ENCODE measurements around the gene CLMP. TPM values are rescaled to one million over a fixed set of nuclear protein-coding genes. Genes with fewer than 3 reads are reported as not detected.
"Not testable (repeated sequence)": the region's sequence is repeated elsewhere in the genome, so short reads cannot be mapped to it uniquely, and the experiment has no call there.

Gene CLMP
- total and polyA plus RNA-seq, 2 donors (not counting 3 experiments of a cell fraction or from before 2014, with no cell fraction given) = 0.03 to 0.18 TPM

- POLR2A ChIA-PET = no interaction called here
These were observed 42.1 kb downstream of the CLMP start for GRCh38 chr11:123152951-123153350.

GRCh38 chr11:123152346-123152745 lies 42.7 kb downstream of the CLMP start:
- H3K27ac ChIP-seq (ENCODE audit: insufficient read depth, low read depth, low read length); BruUV-seq (replicated peaks); POLR2A ChIA-PET; H3K79me2 ChIP-seq (ENCODE audit: control insufficient read depth, insufficient read depth, low read length); H2AFZ ChIP-seq (ENCODE audit: low read depth, low read length); H3K9me3 ChIP-seq (replicated peaks; ENCODE audit: control insufficient read depth, insufficient read depth, low read length); DNase-seq (ENCODE audit: low read depth, low spot score); H3K4me1 ChIP-seq (ENCODE audit: control insufficient read depth, extremely low read depth, insufficient read depth, low read length); H4K20me1 ChIP-seq (replicated peaks; ENCODE audit: control insufficient read depth, extremely low read depth, insufficient read depth, low read length); H3K9ac ChIP-seq (replicated peaks; ENCODE audit: extremely low read depth, insufficient read depth, low read length); dilution Hi-C loops (cut with MboI; ENCODE audit: extremely low pct_ligation_motif_present, low sequenced_read_pairs); H3K4me2 ChIP-seq (ENCODE audit: insufficient read depth, low read length); H3K36me3 ChIP-seq (ENCODE audit: control insufficient read depth in 2 of 2, extremely low read depth in 1 of 2, insufficient read depth in 2 of 2, low read length in 2 of 2); H3K9me1 ChIP-seq (replicated peaks; ENCODE audit: control insufficient read depth, extremely low read depth, insufficient read depth, low read length); intact Hi-C loops (cut with micrococcal nuclease); H3K4me3 ChIP-seq (replicated peaks in 1 of 3; ENCODE audit: insufficient read depth in 1 of 3, low read depth in 1 of 3, low read length in 3 of 3); FAIRE-seq; H3K27me3 ChIP-seq (ENCODE audit: control insufficient read depth in 2 of 2, insufficient read depth in 2 of 2, low read length in 2 of 2): not testable (repeated sequence)
- CTCF ChIA-PET = interaction anchor here (0.6 to 3.1 kb wide), 10 partner anchors 11 to 1904 kb away, joined by 3 to 9 read pairs (median 3); no protein-coding TSS in a partner anchor

More at GRCh38 chr11:123152951-123153350, 42.1 kb downstream of the CLMP start:
- H3K9ac ChIP-seq (replicated peaks; ENCODE audit: extremely low read depth, insufficient read depth, low read length) = no peak overlapping the region
- H3K9me1 ChIP-seq (replicated peaks; ENCODE audit: control insufficient read depth, extremely low read depth, insufficient read depth, low read length) = no peaks in the 10 kb centered on the region
- no peaks in the 10 kb centered on the region for H3K9me3 ChIP-seq (replicated peaks; ENCODE audit: control insufficient read depth, insufficient read depth, low read length)
- no peak overlapping the region for H3K4me2 ChIP-seq (ENCODE audit: insufficient read depth, low read length)
- intact Hi-C loops (cut with micrococcal nuclease) = no loop called here
- H2AFZ ChIP-seq (ENCODE audit: low read depth, low read length) = no peak overlapping the region
- H3K27me3 ChIP-seq (ENCODE audit: control insufficient read depth in 2 of 2, insufficient read depth in 2 of 2, low read length in 2 of 2) = no peaks in the 10 kb centered on the region
- no peaks in the 10 kb centered on the region for H3K79me2 ChIP-seq (ENCODE audit: control insufficient read depth, insufficient read depth, low read length)
- H4K20me1 ChIP-seq (replicated peaks; ENCODE audit: control insufficient read depth, extremely low read depth, insufficient read depth, low read length) = no peaks in the 10 kb centered on the region
- no peak for DNase-seq (ENCODE audit: low read depth, low spot score)
- CTCF ChIA-PET = interaction anchor here (0.6 to 3.1 kb wide), 10 partner anchors 10 to 1905 kb away, joined by 3 to 9 read pairs (median 4); no protein-coding TSS in a partner anchor
- no peak overlapping the region for H3K4me3 ChIP-seq (replicated peaks in 1 of 3; ENCODE audit: insufficient read depth in 1 of 3, low read depth in 1 of 3, low read length in 3 of 3)
- H3K4me1 ChIP-seq (ENCODE audit: control insufficient read depth, extremely low read depth, insufficient read depth, low read length) = no peaks in the 10 kb centered on the region
- TF ChIP-seq MYC (IDR thresholded peaks at IDR 0.05; ENCODE audit: low read depth, low read length) (no peak), POLR2A (IDR thresholded peaks at IDR 0.05; ENCODE audit: low read depth, low read length) (no peak), POLR2AphosphoS5 (IDR thresholded peaks at IDR 0.05; ENCODE audit: insufficient read depth, low read depth, low read length) (no peak), FOS (IDR thresholded peaks at IDR 0.05; ENCODE audit: borderline replicate concordance, insufficient read depth, low read length) (no peak), GATA2 (IDR thresholded peaks at IDR 0.05; ENCODE audit: insufficient read depth, insufficient read length, low read depth, low read length) (no peak), MAX (IDR thresholded peaks at IDR 0.05; ENCODE audit: insufficient read depth, insufficient read length) (no peak), JUN (IDR thresholded peaks at IDR 0.05; ENCODE audit: borderline replicate concordance, insufficient read depth, insufficient read length, low read depth) (no peak), EZH2 (IDR thresholded peaks at IDR 0.05; ENCODE audit: borderline replicate concordance, low read depth, low read length, severe bottlenecking) (no peak), CTCF (IDR thresholded peaks at IDR 0.05; ENCODE audit: extremely low read depth in 1 of 2, insufficient read depth in 1 of 2, low read depth in 1 of 2, low read length in 2 of 2) (no peak)
- no TSS peak for BruUV-seq (replicated peaks)
- H3K36me3 ChIP-seq (ENCODE audit: control insufficient read depth in 2 of 2, extremely low read depth in 1 of 2, insufficient read depth in 2 of 2, low read length in 2 of 2) = no peaks in the 10 kb centered on the region
- no peak overlapping the region for H3K27ac ChIP-seq (ENCODE audit: insufficient read depth, low read depth, low read length)
- dilution Hi-C loops (cut with MboI; ENCODE audit: extremely low pct_ligation_motif_present, low sequenced_read_pairs) = no loop called here
- FAIRE-seq = no peak
